ENCODE results near the gene ARHGAP26.

ARHGAP26 gene

DNA sequence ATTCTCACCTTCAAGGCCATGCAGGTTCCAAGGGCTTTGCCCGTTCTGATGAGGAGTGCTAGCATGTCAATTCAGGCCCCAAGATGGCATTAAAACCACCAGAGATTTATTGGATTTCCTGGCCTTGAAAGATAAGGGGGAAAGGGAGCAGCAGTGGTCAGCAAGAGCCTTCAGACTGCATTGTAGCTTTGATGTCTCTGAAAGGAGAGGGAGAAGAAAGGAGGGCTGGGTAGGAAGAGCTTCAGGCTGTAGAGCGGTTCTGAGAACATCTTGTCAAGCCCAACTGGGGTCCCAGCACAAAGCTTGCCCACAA, 42.5 kb upstream of the ARHGAP26 start:
- no peak overlapping the region for H3K4ac ChIP-seq (ENCODE audit: low read depth in 1 of 2, low read length in 2 of 2)
- H2BK15ac ChIP-seq (ENCODE audit: low read depth, poor library complexity, severe bottlenecking), result no peak overlapping the region
- no peaks in the 10 kb centered on the region for H3K4me1 ChIP-seq (ENCODE audit: control insufficient read depth, insufficient read depth, low read depth, low read length)
- 89% methylated on average over 2 of the region's 2 CpGs for WGBS
- no peak overlapping the region for H3K4me2 ChIP-seq (ENCODE audit: low read length, poor library complexity, severe bottlenecking)
- H3K27ac ChIP-seq (ENCODE audit: low read length, poor library complexity, severe bottlenecking), result no peak overlapping the region
- no peaks in the 10 kb centered on the region for H3K36me3 ChIP-seq (ENCODE audit: control insufficient read depth in 1 of 2, insufficient read depth in 2 of 2, low read depth in 1 of 2, low read length in 2 of 2)
- peaks cover 3% of the 10 kb centered on the region for H3K9me3 ChIP-seq (ENCODE audit: control insufficient read depth, low read length)
- no peak overlapping the region for H3K4me3 ChIP-seq (ENCODE audit: insufficient read depth in 1 of 2, low read depth in 1 of 2, low read length in 2 of 2)
- H3K18ac ChIP-seq (ENCODE audit: low read depth in 1 of 2, low read length in 2 of 2), result no peak overlapping the region
- no peak overlapping the region for H4K91ac ChIP-seq (ENCODE audit: low read length)
- H3K27me3 ChIP-seq (ENCODE audit: control insufficient read depth in 1 of 2, insufficient read depth in 1 of 2, low read length in 2 of 2), result no peaks in the 10 kb centered on the region
- no peak overlapping the region for H3K9ac ChIP-seq (ENCODE audit: low read length)
- DNase-seq, result no peak
- no peak overlapping the region for H3K23ac ChIP-seq (ENCODE audit: low read length in 2 of 2)
- H2AK5ac ChIP-seq (ENCODE audit: low read length, severe bottlenecking), result no peak overlapping the region
- H3K14ac ChIP-seq (ENCODE audit: low read length in 2 of 2), result no peak overlapping the region
- no peak overlapping the region for H4K8ac ChIP-seq (ENCODE audit: low read length)
- H2AFZ ChIP-seq (ENCODE audit: low read depth, low read length), result no peak overlapping the region
- no peak overlapping the region for H2BK12ac ChIP-seq (ENCODE audit: low read length in 2 of 2)
- H3K79me1 ChIP-seq (replicated peaks; ENCODE audit: low read length, poor library complexity, severe bottlenecking), result no peaks in the 10 kb centered on the region
- no peak overlapping the region for H2BK5ac ChIP-seq (ENCODE audit: low read depth, low read length, poor library complexity, severe bottlenecking)
- H2BK120ac ChIP-seq (ENCODE audit: low read depth, low read length), result no peak overlapping the region

DNA sequence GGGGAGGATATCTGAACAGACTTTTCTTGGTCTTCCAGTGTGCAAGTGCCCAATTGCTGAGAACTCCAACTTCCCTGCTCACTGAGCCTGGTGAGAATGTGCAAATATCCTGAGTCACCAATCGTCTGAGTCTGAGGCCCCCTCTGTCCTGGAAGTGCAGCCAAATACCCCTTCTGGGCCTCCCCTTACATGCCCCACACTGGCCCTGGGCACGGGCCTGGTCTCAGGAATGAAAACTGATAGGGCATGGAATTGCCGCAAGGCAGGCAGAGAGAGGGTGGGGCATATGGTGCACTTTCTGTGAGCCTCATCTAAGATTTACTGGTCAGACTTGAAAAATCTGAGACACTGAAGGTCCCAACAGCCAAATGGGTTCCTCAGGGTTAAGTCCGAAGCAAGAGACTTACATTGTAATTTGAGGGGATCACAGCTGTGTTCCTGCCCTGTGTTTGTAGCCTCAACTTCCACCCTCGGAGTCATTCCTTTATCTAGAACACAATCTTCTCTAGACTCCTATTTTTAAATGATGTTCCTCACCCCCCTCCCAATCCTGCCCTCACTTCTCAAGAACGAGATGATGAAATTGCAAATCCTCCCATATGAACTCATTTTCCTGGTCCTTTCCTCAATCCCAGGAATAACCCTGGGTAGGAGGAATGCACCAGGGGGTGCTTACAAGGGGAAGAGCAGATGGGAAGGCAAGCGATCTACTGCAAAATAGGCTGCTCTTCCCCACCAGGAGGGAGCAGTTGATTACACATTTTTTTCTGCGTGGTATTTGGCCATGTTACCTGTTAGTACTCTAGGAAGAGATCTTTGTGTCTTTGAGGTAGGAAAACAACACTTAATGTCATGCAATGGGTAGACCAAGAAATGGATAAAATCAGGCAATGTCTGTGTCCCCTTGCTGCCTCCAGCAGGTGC, 34.6 kb upstream of the ARHGAP26 start:
- Histone ChIP-seq H3K27me3 (ENCODE audit: control insufficient read depth in 1 of 2, insufficient read depth in 1 of 2, low read length in 2 of 2) (peaks cover 0 to 3% of the 10 kb centered on the region in 2 experiments), H3K36me3 (ENCODE audit: control insufficient read depth in 1 of 2, insufficient read depth in 2 of 2, low read depth in 1 of 2, low read length in 2 of 2) (no peaks in the 10 kb centered on the region), H4K8ac (ENCODE audit: low read length) (peak overlapping the region; percentile 63), H2BK5ac (ENCODE audit: low read depth, low read length, poor library complexity, severe bottlenecking) (no peak overlapping the region), H3K9me3 (ENCODE audit: control insufficient read depth, low read length) (no peaks in the 10 kb centered on the region), H3K9ac (ENCODE audit: low read length) (no peak overlapping the region), H3K4ac (ENCODE audit: low read depth in 1 of 2, low read length in 2 of 2) (no peak overlapping the region), H3K18ac (ENCODE audit: low read depth in 1 of 2, low read length in 2 of 2) (no peak overlapping the region), H2AK5ac (ENCODE audit: low read length, severe bottlenecking) (no peak overlapping the region), H3K23ac (ENCODE audit: low read length in 2 of 2) (no peak overlapping the region), H2BK15ac (ENCODE audit: low read depth, poor library complexity, severe bottlenecking) (no peak overlapping the region), H3K4me2 (ENCODE audit: low read length, poor library complexity, severe bottlenecking) (no peak overlapping the region), H2AFZ (ENCODE audit: low read depth, low read length) (no peak overlapping the region), H3K4me3 (ENCODE audit: insufficient read depth in 1 of 2, low read depth in 1 of 2, low read length in 2 of 2) (no peak overlapping the region), H2BK120ac (ENCODE audit: low read depth, low read length) (no peak overlapping the region), H4K91ac (ENCODE audit: low read length) (no peak overlapping the region), H2BK12ac (ENCODE audit: low read length in 2 of 2) (no peak overlapping the region), H3K4me1 (ENCODE audit: control insufficient read depth, insufficient read depth, low read depth, low read length) (peaks cover 1% of the 10 kb centered on the region), H3K79me1 (replicated peaks; ENCODE audit: low read length, poor library complexity, severe bottlenecking) (no peaks in the 10 kb centered on the region), H3K14ac (ENCODE audit: low read length in 2 of 2) (no peak overlapping the region), H3K27ac (ENCODE audit: low read length, poor library complexity, severe bottlenecking) (no peak overlapping the region)
- 94% methylated on average over 7 of the region's 8 CpGs for WGBS
- no peak for DNase-seq

DNA sequence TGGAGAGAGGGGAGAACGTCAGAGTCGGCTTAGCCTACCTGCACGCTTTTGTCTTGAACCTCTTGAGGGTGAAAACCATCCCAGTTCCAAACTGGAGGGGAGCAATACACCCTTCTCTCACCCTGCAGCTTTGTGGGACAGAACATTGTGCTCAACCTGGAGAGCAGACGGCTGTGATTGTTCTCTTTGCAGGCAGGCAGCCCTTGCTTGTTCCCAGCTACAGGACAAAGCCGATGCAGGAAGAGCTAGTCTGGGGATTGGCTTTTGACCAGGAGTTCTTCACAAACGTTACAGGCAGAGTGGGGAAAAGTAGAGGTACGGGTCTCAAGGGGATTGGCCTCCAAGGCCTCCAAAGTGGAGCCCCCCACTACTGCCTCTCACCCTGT, 33.9 kb upstream of the ARHGAP26 start:
- Histone ChIP-seq H2AK5ac (ENCODE audit: low read length, severe bottlenecking) (no peak overlapping the region), H2BK12ac (ENCODE audit: low read length in 2 of 2) (no peak overlapping the region), H3K27ac (ENCODE audit: low read length, poor library complexity, severe bottlenecking) (no peak overlapping the region), H3K79me1 (replicated peaks; ENCODE audit: low read length, poor library complexity, severe bottlenecking) (no peaks in the 10 kb centered on the region), H3K4ac (ENCODE audit: low read depth in 1 of 2, low read length in 2 of 2) (no peak overlapping the region), H3K4me1 (ENCODE audit: control insufficient read depth, insufficient read depth, low read depth, low read length) (peaks cover 1% of the 10 kb centered on the region), H3K4me2 (ENCODE audit: low read length, poor library complexity, severe bottlenecking) (no peak overlapping the region), H3K9me3 (ENCODE audit: control insufficient read depth, low read length) (no peaks in the 10 kb centered on the region), H3K23ac (ENCODE audit: low read length in 2 of 2) (no peak overlapping the region), H4K8ac (ENCODE audit: low read length) (no peak overlapping the region), H3K9ac (ENCODE audit: low read length) (no peak overlapping the region), H3K4me3 (ENCODE audit: insufficient read depth in 1 of 2, low read depth in 1 of 2, low read length in 2 of 2) (no peak overlapping the region), H3K27me3 (ENCODE audit: control insufficient read depth in 1 of 2, insufficient read depth in 1 of 2, low read length in 2 of 2) (peaks cover 0 to 3% of the 10 kb centered on the region in 2 experiments), H3K36me3 (ENCODE audit: control insufficient read depth in 1 of 2, insufficient read depth in 2 of 2, low read depth in 1 of 2, low read length in 2 of 2) (no peaks in the 10 kb centered on the region), H3K14ac (ENCODE audit: low read length in 2 of 2) (no peak overlapping the region), H3K18ac (ENCODE audit: low read depth in 1 of 2, low read length in 2 of 2) (no peak overlapping the region), H2BK15ac (ENCODE audit: low read depth, poor library complexity, severe bottlenecking) (no peak overlapping the region), H2BK120ac (ENCODE audit: low read depth, low read length) (no peak overlapping the region), H4K91ac (ENCODE audit: low read length) (no peak overlapping the region), H2BK5ac (ENCODE audit: low read depth, low read length, poor library complexity, severe bottlenecking) (no peak overlapping the region), H2AFZ (ENCODE audit: low read depth, low read length) (no peak overlapping the region)
- WGBS, result 69% methylated on average over 7 of the region's 7 CpGs
- DNase-seq, result no peak

DNA sequence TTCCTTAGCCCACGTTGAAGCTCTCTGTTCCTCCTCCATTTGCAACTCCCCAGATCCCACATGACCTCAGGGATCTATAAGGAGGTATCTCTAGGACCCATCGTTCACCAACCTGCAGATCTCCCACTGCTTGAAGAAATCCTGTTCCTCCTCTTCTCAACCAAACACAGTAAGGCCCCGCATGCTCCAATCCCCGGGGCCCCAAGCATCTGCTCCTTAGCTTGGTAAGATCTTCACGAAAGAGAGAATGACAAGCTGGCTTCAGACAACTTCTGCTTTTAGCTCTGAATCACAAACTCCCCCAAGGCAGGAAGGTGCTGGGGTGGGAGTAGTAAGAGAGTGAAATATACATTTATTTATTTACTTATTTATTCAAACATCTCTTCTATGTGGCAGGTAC, 33.0 kb upstream of the ARHGAP26 start:
- no peak for DNase-seq
- H2AFZ ChIP-seq (ENCODE audit: low read depth, low read length), result no peak overlapping the region
- no peak overlapping the region for H4K91ac ChIP-seq (ENCODE audit: low read length)
- peaks cover 1% of the 10 kb centered on the region for H3K4me1 ChIP-seq (ENCODE audit: control insufficient read depth, insufficient read depth, low read depth, low read length)
- peak overlapping the region; percentile 75 for H4K8ac ChIP-seq (ENCODE audit: low read length)
- no peak overlapping the region for H2BK120ac ChIP-seq (ENCODE audit: low read depth, low read length)
- no peaks in the 10 kb centered on the region for H3K79me1 ChIP-seq (replicated peaks; ENCODE audit: low read length, poor library complexity, severe bottlenecking)
- no peaks in the 10 kb centered on the region for H3K9me3 ChIP-seq (ENCODE audit: control insufficient read depth, low read length)
- H2AK5ac ChIP-seq (ENCODE audit: low read length, severe bottlenecking), result no peak overlapping the region
- no peak overlapping the region for H3K4me3 ChIP-seq (ENCODE audit: insufficient read depth in 1 of 2, low read depth in 1 of 2, low read length in 2 of 2)
- no peak overlapping the region for H3K23ac ChIP-seq (ENCODE audit: low read length in 2 of 2)
- no peak overlapping the region for H2BK15ac ChIP-seq (ENCODE audit: low read depth, poor library complexity, severe bottlenecking)
- H3K27me3 ChIP-seq (ENCODE audit: control insufficient read depth in 1 of 2, insufficient read depth in 1 of 2, low read length in 2 of 2), result peaks cover 0 to 3% of the 10 kb centered on the region in 2 experiments
- no peak overlapping the region for H2BK5ac ChIP-seq (ENCODE audit: low read depth, low read length, poor library complexity, severe bottlenecking)
- H3K4ac ChIP-seq (ENCODE audit: low read depth in 1 of 2, low read length in 2 of 2), result no peak overlapping the region
- H3K36me3 ChIP-seq (ENCODE audit: control insufficient read depth in 1 of 2, insufficient read depth in 2 of 2, low read depth in 1 of 2, low read length in 2 of 2), result no peaks in the 10 kb centered on the region
- H3K9ac ChIP-seq (ENCODE audit: low read length), result no peak overlapping the region
- H3K27ac ChIP-seq (ENCODE audit: low read length, poor library complexity, severe bottlenecking), result no peak overlapping the region
- H3K4me2 ChIP-seq (ENCODE audit: low read length, poor library complexity, severe bottlenecking), result no peak overlapping the region
- H3K14ac ChIP-seq (ENCODE audit: low read length in 2 of 2), result no peak overlapping the region
- H2BK12ac ChIP-seq (ENCODE audit: low read length in 2 of 2), result no peak overlapping the region
- 82% methylated on average over 3 of the region's 5 CpGs for WGBS
- no peak overlapping the region for H3K18ac ChIP-seq (ENCODE audit: low read depth in 1 of 2, low read length in 2 of 2)
